HG03175 (cell line): ENCODE results near the gene SNAP25.

Experiments
- ATAC-seq: cut with Tn5 transposase; IDR thresholded peaks from one replicate; pipeline ENCODE4 v1.9.1; 2021; ENCODE audit warnings: mild to moderate bottlenecking, moderate library complexity; ENCODE audit not compliant: unreplicated experiment

Gene SNAP25

GRCh38 chr20:10216146-10216791 lies 2.4 kb upstream of the SNAP25 start:
- ATAC-seq = no peak

- ATAC-seq = no peak
Measured at GRCh38 chr20:10217721-10218410, 764 bp upstream of the SNAP25 start.

GRCh38 chr20:10219452-10219791 lies 792 bp downstream of the SNAP25 start:
- ATAC-seq = peak; percentile 82

DNA sequence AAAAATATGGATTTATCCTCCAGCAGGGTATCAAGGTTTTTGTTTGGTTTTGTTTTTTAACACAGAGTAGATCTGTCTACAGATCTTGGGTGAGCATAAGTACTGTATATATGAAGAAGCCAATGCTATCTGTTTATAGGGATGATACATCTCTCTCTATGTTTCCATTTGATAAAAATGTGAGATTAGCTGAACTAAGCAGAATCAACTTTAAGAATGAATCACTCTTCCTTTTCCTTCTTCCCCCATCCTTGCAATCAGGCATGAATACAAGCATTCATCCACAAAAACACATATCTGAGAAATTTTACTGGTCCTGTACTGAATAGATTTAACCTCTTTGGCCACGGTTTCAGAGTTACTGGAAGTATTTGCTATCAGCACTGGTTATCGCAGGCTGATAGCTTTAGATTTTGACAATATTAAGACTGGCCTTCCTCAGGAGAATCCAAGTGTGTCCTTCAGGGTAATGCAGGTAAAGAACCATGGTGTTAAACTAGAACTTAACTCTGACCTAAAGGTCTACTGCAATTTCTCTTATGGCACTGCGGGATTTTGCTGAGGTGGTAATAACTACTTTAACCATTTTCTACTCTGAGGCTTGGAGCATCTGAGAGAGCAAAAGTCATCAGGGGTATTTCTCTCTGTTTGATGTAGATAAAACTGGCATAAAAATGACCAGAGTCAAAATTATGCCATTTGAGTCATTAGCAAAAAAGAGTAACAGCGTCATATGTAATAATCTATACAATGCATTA lies 1.5 kb downstream of the SNAP25 start:
- no peak for ATAC-seq

GRCh38 chr20:10221021-10221420 lies 2.4 kb downstream of the SNAP25 start:
- ATAC-seq = no peak

DNA sequence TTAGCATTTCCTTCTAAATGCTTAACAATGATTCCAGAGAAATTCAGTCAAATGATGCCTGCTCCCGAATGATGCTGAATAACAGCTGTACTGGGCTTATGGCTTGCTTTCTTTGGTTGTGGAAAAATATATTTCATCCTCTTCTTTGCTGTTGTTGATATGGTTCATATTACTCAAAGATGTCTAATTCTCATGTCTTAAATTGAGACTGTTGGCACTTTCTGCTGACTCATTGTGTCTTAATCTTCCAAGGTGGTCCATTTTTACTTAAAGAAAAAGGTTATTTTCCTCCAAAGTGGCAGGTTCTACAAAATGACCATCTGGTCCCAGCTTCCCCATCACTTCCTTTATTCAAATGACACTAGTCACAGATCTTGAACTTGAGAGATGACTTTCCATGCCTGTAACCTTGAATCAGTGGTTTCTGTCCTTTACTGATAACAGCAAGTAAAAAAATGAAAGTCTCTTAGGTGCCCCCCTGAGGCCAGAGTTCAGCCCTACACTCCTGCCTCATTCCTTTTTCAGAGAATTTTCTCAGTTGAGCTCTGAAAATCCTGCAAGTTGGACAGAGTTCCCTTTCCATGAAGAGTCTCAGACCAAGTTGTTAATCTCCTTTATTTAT lies 6.9 kb downstream of the SNAP25 start:
- peak; percentile 59 for ATAC-seq

- ATAC-seq = no peak
Measured at GRCh38 chr20:10228330-10228729, 9.7 kb downstream of the SNAP25 start.

DNA sequence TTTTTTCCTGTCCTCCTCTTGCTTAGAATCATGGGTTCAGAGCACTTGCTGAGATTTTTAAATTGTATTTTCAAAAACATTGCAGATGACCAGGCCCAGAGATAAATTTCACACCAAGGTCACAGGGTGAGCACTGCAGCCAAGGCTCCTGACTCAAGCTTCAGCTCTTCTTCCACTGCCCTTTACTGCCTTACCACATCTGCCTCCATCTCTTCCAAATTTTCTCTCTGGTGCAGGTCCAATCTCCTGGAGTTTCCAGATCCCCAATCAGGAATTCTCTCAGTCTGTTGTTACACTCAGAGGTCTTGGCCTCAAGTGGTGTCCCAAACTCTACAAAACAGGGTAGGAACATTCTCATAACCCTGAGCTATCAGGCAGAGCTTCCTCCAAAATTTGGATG lies 12.7 kb downstream of the SNAP25 start:
- no peak for ATAC-seq

DNA sequence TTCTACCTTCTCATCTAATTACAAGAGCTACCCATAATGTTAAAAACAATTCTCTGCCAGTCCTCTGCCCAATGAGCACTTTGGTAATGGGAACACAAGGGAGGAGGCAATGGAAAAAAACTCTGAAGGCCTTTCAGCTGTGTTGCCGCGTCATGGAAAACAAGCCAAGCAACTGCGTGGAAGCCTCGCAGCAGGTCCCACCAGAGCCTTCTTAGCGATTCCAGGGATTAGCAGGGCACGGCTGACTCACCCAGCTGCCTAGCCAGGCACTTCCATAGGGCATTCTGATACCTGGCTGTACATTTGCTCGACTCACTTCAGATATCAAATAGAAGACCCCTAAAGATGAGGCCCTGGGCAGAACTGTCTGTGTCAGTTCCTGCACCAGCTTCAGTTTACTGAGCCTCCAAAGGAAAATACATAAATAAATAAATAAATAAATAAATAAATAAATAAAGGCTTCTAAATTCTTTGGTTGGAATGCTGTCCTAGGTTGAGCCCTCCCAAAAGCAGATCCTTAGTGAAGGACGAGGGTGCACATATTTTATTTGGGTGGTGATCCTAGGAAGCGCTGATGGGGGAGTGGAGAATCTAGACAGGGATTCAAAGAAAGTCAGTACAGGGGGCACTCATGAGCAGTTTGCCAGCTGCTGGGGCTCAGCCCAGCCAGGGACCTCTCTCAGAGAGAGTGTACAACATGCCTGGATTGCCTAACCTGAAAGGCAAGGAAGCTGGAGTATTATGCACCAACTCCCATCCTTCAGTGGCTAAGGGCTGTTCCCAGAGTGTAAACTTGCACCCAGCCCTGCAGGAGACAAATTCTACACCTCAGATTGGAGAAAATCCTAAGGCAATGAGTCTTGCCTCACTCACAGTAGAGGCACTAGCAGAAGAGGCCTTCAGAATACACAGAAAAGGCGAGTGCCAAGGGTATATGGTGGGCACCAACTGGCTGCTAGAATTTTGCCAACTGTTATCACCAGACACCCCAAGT lies 18.2 kb downstream of the SNAP25 start:
- ATAC-seq = no peak

GRCh38 chr20:10239954-10240353 lies 21.3 kb downstream of the SNAP25 start:
- ATAC-seq = no peak

- ATAC-seq = no peak
Measured at GRCh38 chr20:10240655-10241054, 22.0 kb downstream of the SNAP25 start.

DNA sequence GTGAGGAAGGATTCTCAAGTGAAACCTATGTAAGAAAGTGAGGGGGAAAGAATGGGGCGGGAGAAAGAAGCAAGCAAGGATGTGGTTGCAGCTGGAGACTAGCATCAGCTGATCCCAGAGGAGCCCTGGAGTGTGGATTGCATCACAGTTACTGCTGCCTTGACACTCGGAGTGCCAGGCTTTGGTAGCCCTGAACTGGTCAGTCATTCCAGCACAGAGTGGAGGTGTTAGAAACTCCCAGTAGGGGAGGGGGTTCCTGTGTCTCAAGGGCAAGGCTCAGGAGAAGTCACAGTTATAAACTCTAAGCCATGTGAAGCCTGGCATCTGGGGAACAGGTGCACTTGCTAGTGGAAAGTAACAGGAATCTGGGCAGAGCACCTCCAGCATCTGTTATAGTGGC lies 23.5 kb downstream of the SNAP25 start:
- ATAC-seq = no peak

DNA sequence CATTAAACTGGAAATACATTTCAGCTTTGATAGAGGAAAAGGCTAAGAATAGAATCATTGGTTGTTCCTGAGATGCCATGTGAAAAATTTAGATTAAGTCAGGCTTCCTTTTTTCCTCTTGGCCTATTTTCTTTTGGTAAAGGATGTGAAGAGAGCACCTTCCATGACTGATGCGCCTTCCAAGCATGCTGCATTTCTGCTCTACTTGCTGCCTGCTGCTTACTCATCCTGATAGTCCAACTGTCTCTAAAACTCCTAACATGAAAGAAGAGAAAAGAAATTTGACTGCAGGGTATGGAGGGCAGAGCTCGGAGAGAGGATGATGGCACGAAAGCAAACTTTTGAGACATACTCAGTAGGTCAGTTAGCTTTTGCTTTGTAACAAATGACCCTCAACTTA lies 28.8 kb downstream of the SNAP25 start:
- no peak for ATAC-seq

DNA sequence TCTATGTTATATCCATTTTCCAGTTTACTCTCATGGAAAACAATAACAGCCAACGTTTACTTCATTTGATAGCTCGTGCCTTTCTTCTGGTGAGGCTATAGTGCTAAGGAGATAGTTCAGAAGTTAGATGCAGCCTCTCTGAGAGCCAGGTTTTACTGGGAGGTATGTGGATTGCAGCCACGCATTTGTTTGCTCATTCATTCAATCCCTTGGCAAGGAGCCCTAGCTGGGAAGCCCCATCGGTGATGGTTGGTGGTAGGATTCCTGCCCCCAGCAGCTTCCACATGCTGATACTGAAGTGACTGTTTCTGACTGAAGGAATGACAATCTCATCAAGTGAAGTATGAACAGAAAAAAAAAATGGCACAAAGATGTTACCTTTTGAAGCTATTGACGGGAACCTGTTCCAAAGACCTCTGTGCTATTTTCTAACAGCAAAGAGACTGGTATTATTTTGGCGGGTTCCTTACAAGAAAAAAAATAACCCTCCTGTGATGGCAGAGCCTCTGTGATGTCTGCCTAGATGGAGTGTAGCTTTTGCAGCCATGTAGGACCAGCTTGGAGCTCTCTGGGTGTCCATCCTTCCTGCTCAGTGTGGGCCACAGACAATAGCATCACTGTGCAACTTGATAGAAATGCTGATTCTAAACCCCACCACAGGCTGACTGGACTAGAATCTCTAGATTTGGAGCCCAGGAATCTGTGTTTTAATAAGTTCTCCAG lies 30.6 kb downstream of the SNAP25 start:
- ATAC-seq = no peak

- ATAC-seq = no peak
Measured at GRCh38 chr20:10249822-10250221, 31.2 kb downstream of the SNAP25 start.

DNA sequence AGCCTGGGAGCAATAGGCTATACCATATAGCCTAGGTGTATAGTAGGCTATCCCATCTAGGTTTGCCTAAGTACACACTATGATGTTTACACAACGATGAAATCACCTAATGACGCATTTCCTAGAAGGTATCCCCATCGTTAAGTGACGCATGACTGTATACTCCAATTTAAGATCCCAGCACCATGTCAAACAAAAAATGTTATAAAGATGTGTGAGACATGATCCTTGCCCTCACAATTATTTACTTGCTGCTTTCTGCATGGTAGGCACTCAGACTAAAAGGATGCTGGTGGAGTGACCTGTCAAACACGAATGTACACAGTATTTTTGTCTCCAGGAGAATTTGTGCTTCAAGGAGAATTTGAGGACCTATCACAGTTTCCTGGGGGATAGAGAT lies 32.3 kb downstream of the SNAP25 start:
- ATAC-seq = no peak

- ATAC-seq = no peak
Measured at GRCh38 chr20:10253780-10254179, 35.1 kb downstream of the SNAP25 start.

GRCh38 chr20:10255846-10256245 lies 37.2 kb downstream of the SNAP25 start:
- ATAC-seq = no peak

GRCh38 chr20:10259166-10259565 lies 40.5 kb downstream of the SNAP25 start:
- ATAC-seq = no peak

GRCh38 chr20:10260316-10260715 lies 41.7 kb downstream of the SNAP25 start:
- no peak for ATAC-seq
